Natural killer cell (primary cell): Measurements from ENCODE around the gene CHD1L. TPM values are rescaled to one million over a fixed set of nuclear protein-coding genes. Genes with fewer than 3 reads are reported as not detected.

Experiments
- ATAC-seq, 3 donors: fragments of 150-1000 bp in 2 of 3; fragments of 200-7000 bp in 1 of 3; cut with Tn5 transposase; 1 replicate in 1 of 3; 2 replicates in 2 of 3; pipeline ENCODE4 v1.10.0; 2021; ENCODE audit warnings: mild to moderate bottlenecking in 2 of 3, moderate library complexity in 2 of 3
- DNase-seq, 2 donors: peaks; one replicate each; pipeline versions ENCODE4 v3.0.0 to v3.0.0-alpha.2; 2013 to 2021; ENCODE audit warnings: mixed read lengths in 1 of 2
- H3K27ac ChIP-seq: one replicate; pipeline ENCODE4 v1.5.1; 2013; ENCODE audit warnings: mild to moderate bottlenecking, low read length
- H3K27me3 ChIP-seq: one replicate; pipeline ENCODE4 v1.6.1; 2013; ENCODE audit warnings: low read length; ENCODE audit not compliant: control insufficient read depth, insufficient read depth
- H3K36me3 ChIP-seq: one replicate; pipeline ENCODE4 v1.6.1; 2013; ENCODE audit warnings: low read length; ENCODE audit not compliant: control insufficient read depth, insufficient read depth
- H3K4me1 ChIP-seq: one replicate; pipeline ENCODE4 v1.6.1; 2013; ENCODE audit warnings: low read length; ENCODE audit not compliant: control insufficient read depth, insufficient read depth
- H3K4me3 ChIP-seq: one replicate; pipeline ENCODE4 v1.5.1; 2013; ENCODE audit warnings: low read length
- H3K9me3 ChIP-seq: one replicate; pipeline ENCODE4 v1.6.1; 2013; ENCODE audit warnings: low read length; ENCODE audit not compliant: control insufficient read depth, insufficient read depth
- H3K27ac Mint-ChIP-seq, 2 donors: one replicate each; pipeline ENCODE4 v1.8.0; 2022; ENCODE audit warnings: mild to moderate bottlenecking in 2 of 2, mixed read lengths in 2 of 2, moderate library complexity in 1 of 2
- H3K27me3 Mint-ChIP-seq, 2 donors: one replicate each; pipeline ENCODE4 v1.8.0; 2022; ENCODE audit warnings: low read depth in 2 of 2, mixed read lengths in 2 of 2
- H3K36me3 Mint-ChIP-seq: one replicate; pipeline ENCODE4 v1.8.0; 2022; ENCODE audit warnings: mixed read lengths
- H3K4me1 Mint-ChIP-seq, 2 donors: one replicate each; pipeline ENCODE4 v1.8.0; 2022; ENCODE audit warnings: mixed read lengths in 2 of 2
- H3K4me3 Mint-ChIP-seq: one replicate; pipeline ENCODE4 v1.8.0; 2022; ENCODE audit warnings: mild to moderate bottlenecking, moderate library complexity, mixed read lengths
- H3K9me3 Mint-ChIP-seq, 2 donors: one replicate each; pipeline ENCODE4 v1.8.0; 2022; ENCODE audit warnings: mixed read lengths in 2 of 2
- CTCF ChIP-seq: fragments of 200-600 bp; IDR thresholded peaks from one replicate; pipeline ENCODE4 v1.8.0; 2022; ENCODE audit warnings: antibody characterized with exemption
- WGBS: methylation state at CpG from one replicate; pipeline ENCODE4 v1.1.7; 2013; ENCODE audit warnings: missing lambda C conversion rate; ENCODE audit not compliant: insufficient coverage; 5-methylcytosine and 5-hydroxymethylcytosine counted together
- intact Hi-C: fragments of 100-400 bp; cut with micrococcal nuclease; formaldehyde crosslinking; loops from one replicate; pipeline ENCODE4 v1.14.2; 2022
- total RNA-seq, 4 donors: library from RNA; stranded (reverse); fragments of 120-200 nt in 1 of 4; gene quantifications; one replicate each; pipeline versions ENCODE4 v1.2.3 to v1.2.4, GENCODE V29; 2013 to 2022

Gene CHD1L
- total RNA-seq, 3 donors from 2014 or later (not counting 1 experiment from before 2014, with no cell fraction given): 35.8 to 45.7 (median 44.0) TPM

- Mint-ChIP-seq H3K9me3 (no peaks in the 10 kb centered on the region), H3K36me3 (peaks cover 8% of the 10 kb centered on the region), H3K27me3 (no peaks in the 10 kb centered on the region), H3K4me3 (no peak overlapping the region), H3K4me1 (no peaks in the 10 kb centered on the region), H3K27ac (no peak overlapping the region)
- no peak for TF ChIP-seq CTCF
- WGBS: 79% methylated on average over 3 of the region's 4 CpGs
- intact Hi-C loops: no loop called here
- Histone ChIP-seq H3K9me3 (no peaks in the 10 kb centered on the region), H3K4me3 (no peak overlapping the region), H3K36me3 (peaks cover 63% of the 10 kb centered on the region), H3K4me1 (no peaks in the 10 kb centered on the region), H3K27ac (no peak overlapping the region), H3K27me3 (no peaks in the 10 kb centered on the region)
- no peak for DNase-seq
- no peak for ATAC-seq
These were observed 18.5 kb downstream of the CHD1L start for GRCh38 chr1:147260956-147261355.

GRCh38 chr1:147264158-147264768, 21.8 kb downstream of the CHD1L start:
- WGBS: 93% methylated on average over 1 of the region's 3 CpGs
- Histone ChIP-seq H3K27ac (no peak overlapping the region), H3K4me3 (no peak overlapping the region), H3K4me1 (no peaks in the 10 kb centered on the region), H3K36me3 (peaks cover 72% of the 10 kb centered on the region), H3K27me3 (no peaks in the 10 kb centered on the region), H3K9me3 (no peaks in the 10 kb centered on the region)
- H3K4me3 Mint-ChIP-seq: no peak overlapping the region
- DNase-seq: no peak
- H3K36me3 Mint-ChIP-seq: peaks cover 24% of the 10 kb centered on the region
- intact Hi-C loops: no loop called here
- H3K27ac Mint-ChIP-seq: no peak overlapping the region
- H3K27me3 Mint-ChIP-seq: no peaks in the 10 kb centered on the region
- TF ChIP-seq CTCF: no peak
- H3K9me3 Mint-ChIP-seq: no peaks in the 10 kb centered on the region
- H3K4me1 Mint-ChIP-seq: no peaks in the 10 kb centered on the region
- ATAC-seq: no peak

GRCh38 chr1:147266381-147266780, 23.9 kb downstream of the CHD1L start:
- H3K4me3 Mint-ChIP-seq: no peak overlapping the region
- peaks cover 60% of the 10 kb centered on the region for H3K36me3 ChIP-seq

More at GRCh38 chr1:147266381-147266780, 23.9 kb downstream of the CHD1L start:
- H3K9me3 ChIP-seq: no peaks in the 10 kb centered on the region
- no peak for TF ChIP-seq CTCF
- no peaks in the 10 kb centered on the region for H3K9me3 Mint-ChIP-seq
- intact Hi-C loops: no loop called here
- no peaks in the 10 kb centered on the region for H3K4me1 ChIP-seq
- peaks cover 28% of the 10 kb centered on the region for H3K36me3 Mint-ChIP-seq
- WGBS: 100% methylated on average over 5 of the region's 5 CpGs
- H3K4me1 Mint-ChIP-seq: no peaks in the 10 kb centered on the region
- no peaks in the 10 kb centered on the region for H3K27me3 ChIP-seq
- no peak overlapping the region for H3K27ac ChIP-seq
- DNase-seq (no peak), ATAC-seq (no peak)
- H3K4me3 ChIP-seq: no peak overlapping the region
- no peaks in the 10 kb centered on the region for H3K27me3 Mint-ChIP-seq
- no peak overlapping the region for H3K27ac Mint-ChIP-seq
